OCI-LY3 (cell line): ENCODE results near the gene HEXIM2.

Source experiments
- H2AFZ ChIP-seq: fragments of 200-600, 300-600 bp; shearing (Covaris generic); 2 replicates; pipeline ENCODE4 v1.6.0; 2014; ENCODE audit warnings: antibody characterized with exemption, low read depth, low read length
- H3K27ac ChIP-seq: fragments of 200-600, 300-600 bp; sonication (generic); 2 replicates; pipeline ENCODE4 v1.5.1; 2014; ENCODE audit warnings: mild to moderate bottlenecking, low read length, moderate library complexity, mixed read lengths
- H3K27me3 ChIP-seq: fragments of 200-600, 300-600 bp; sonication (generic); 2 replicates; pipeline ENCODE4 v1.6.1; 2014; ENCODE audit warnings: low read depth, low read length, mixed read lengths
- H3K36me3 ChIP-seq: fragments of 200-600, 300-600 bp; sonication (generic); replicated peaks from 2 replicates; pipeline ENCODE3; 2014; ENCODE audit warnings: low read depth, low read length, mixed read lengths
- H3K4me1 ChIP-seq: fragments of 300-600, 200-600 bp; sonication (generic); 2 replicates; pipeline ENCODE4 v1.6.1; 2014; ENCODE audit warnings: low read length, mixed read lengths
- H3K4me2 ChIP-seq: fragments of 200-600, 300-600 bp; sonication (generic); 2 replicates; pipeline ENCODE4 v1.6.1; 2014; ENCODE audit warnings: low read length, mixed read lengths
- H3K4me3 ChIP-seq: fragments of 300-600, 200-600 bp; sonication (generic); 2 replicates; pipeline ENCODE4 v1.5.1; 2014; ENCODE audit warnings: antibody characterized with exemption, mild to moderate bottlenecking, low read length, moderate library complexity
- H3K79me2 ChIP-seq: fragments of 300-600, 200-600 bp; shearing (Covaris generic); 2 replicates; pipeline ENCODE4 v1.6.1; 2014; ENCODE audit warnings: mild to moderate bottlenecking, low read length, mixed read lengths
- H3K9ac ChIP-seq: fragments of 300-600, 200-600 bp; shearing (Covaris generic); 2 replicates; pipeline ENCODE4 v1.6.0; 2014; ENCODE audit warnings: mild to moderate bottlenecking, low read length, moderate library complexity
- H3K9me3 ChIP-seq: fragments of 200-600, 300-600 bp; shearing (Covaris generic); 2 replicates; pipeline ENCODE4 v1.6.1; 2014; ENCODE audit warnings: low read length, mixed read lengths; ENCODE audit not compliant: insufficient read depth
- H4K20me1 ChIP-seq: fragments of 200-600, 300-600 bp; sonication (generic); 2 replicates; pipeline ENCODE4 v1.6.1; 2016; ENCODE audit warnings: low read length, mixed read lengths; ENCODE audit not compliant: insufficient read depth
- EZH2phosphoT487 ChIP-seq: fragments of 200-600 bp; shearing (Covaris generic); IDR thresholded peaks from 2 replicates; pipeline ENCODE4 v1.6.1; 2018; ENCODE audit warnings: antibody characterized with exemption, mixed run types, low read depth
- TF ChIP-seq, protein P1 (sequence below): fragments of 200-600, 300-600 bp; sonication (generic); IDR thresholded peaks from 2 replicates; pipeline ENCODE4 v1.5.1; 2014; ENCODE audit warnings: antibody characterized with exemption, low read length, low read depth

The HEXIM2 gene

DNA sequence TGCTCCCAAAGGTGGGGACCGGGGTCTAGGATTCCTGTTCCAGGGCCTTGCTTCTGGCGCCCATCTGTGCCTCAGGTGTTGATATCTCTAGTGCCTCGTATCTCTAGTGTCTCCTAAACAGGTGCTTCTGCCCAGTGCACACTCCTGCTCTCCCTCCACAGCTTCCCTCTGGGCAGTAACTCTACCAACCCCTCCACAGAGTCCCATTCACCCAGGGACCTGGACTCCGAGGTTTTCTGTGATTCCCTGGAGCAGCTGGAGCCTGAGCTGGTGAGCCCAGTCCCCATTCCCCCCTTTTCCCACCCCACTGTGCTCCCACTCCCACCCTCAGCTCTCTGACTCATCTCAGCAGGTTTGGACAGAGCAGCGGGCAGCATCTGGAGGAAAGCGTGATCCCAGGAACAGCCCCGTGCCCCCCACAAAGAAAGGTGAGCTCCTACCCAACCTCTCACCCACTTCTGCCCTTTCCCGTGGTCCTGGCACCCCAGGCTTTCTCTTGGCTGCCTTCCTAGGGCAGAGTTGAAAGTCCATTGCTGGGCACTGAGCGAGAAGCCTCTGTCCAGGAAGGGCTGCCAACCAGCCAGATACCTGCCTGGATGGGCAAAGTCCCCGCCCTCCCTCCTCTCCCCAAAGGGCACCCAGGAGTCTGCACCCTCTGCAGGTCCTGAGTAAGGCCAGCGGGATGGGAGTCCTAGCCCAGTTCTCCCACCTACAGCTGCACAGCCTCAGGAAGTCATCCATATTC, 23.9 kb upstream of the HEXIM2 start:
- H3K36me3 ChIP-seq, result no peaks in the 10 kb centered on the region
- H3K27me3 ChIP-seq, result no peaks in the 10 kb centered on the region
- H3K27ac ChIP-seq, result no peak overlapping the region
- no peak overlapping the region for H3K9ac ChIP-seq
- H4K20me1 ChIP-seq, result no peaks in the 10 kb centered on the region
- H2AFZ ChIP-seq, result no peak overlapping the region
- H3K4me1 ChIP-seq, result peaks cover 8% of the 10 kb centered on the region
- H3K4me3 ChIP-seq, result no peak overlapping the region
- no peaks in the 10 kb centered on the region for H3K79me2 ChIP-seq
- no peak for TF ChIP-seq EZH2phosphoT487
- TF ChIP-seq, protein P1, sequence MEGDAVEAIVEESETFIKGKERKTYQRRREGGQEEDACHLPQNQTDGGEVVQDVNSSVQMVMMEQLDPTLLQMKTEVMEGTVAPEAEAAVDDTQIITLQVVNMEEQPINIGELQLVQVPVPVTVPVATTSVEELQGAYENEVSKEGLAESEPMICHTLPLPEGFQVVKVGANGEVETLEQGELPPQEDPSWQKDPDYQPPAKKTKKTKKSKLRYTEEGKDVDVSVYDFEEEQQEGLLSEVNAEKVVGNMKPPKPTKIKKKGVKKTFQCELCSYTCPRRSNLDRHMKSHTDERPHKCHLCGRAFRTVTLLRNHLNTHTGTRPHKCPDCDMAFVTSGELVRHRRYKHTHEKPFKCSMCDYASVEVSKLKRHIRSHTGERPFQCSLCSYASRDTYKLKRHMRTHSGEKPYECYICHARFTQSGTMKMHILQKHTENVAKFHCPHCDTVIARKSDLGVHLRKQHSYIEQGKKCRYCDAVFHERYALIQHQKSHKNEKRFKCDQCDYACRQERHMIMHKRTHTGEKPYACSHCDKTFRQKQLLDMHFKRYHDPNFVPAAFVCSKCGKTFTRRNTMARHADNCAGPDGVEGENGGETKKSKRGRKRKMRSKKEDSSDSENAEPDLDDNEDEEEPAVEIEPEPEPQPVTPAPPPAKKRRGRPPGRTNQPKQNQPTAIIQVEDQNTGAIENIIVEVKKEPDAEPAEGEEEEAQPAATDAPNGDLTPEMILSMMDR, result no peak
- no peaks in the 10 kb centered on the region for H3K9me3 ChIP-seq
- no peak overlapping the region for H3K4me2 ChIP-seq

DNA sequence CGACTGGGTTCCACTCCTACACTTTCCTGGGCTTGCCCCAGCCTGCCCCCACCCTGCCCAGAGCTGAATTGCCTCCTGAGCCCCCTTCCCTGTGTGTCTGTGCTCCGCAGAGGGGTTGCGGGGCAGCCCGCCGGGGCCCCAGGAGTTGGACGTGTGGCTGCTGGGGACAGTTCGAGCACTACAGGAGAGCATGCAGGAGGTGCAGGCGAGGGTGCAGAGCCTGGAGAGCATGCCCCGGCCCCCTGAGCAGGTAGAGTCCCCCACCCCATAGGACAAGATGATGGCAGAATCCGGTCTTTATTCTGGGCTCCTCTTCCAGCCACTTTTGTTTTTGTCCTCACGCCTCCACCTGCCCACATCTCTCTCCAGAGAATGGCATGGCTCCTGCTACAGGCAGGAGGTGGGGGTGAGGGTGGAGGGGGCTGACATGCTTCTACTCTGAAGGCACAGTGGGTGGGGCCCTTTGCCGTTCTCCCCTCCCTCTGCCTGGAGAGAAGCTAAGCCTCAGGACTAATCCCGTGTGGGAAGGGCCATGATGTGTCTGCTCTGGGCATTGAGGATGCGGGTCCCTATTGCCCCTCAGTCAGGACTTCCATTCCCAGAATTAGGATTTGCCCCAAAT, 22.7 kb upstream of the HEXIM2 start:
- Histone ChIP-seq H3K4me1 (peaks cover 8% of the 10 kb centered on the region), H3K4me3 (no peak overlapping the region), H4K20me1 (no peaks in the 10 kb centered on the region), H3K9me3 (no peaks in the 10 kb centered on the region), H3K36me3 (no peaks in the 10 kb centered on the region), H3K27me3 (no peaks in the 10 kb centered on the region), H3K9ac (no peak overlapping the region), H3K27ac (no peak overlapping the region), H2AFZ (no peak overlapping the region), H3K4me2 (no peak overlapping the region), H3K79me2 (no peaks in the 10 kb centered on the region)
- TF ChIP-seq, protein P1, result no peak
- no peak for TF ChIP-seq EZH2phosphoT487

DNA sequence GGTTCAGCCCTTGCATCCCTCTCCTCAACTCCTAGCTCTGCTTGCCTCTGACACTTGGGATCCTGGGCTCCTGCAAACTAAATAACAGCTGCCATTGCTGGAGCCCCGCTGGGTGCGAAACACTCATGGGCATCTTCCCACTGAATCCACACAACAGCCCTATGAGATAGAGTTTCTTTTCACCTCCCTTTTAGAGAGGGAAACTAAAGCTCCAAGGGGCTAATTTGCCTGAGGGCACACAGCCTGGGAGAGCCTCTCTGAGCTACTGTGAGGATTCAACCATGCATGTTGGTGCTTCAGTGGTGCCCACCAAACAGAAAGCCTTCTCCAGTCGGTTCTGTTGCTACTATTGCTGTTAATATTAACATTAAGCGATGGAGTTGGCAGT, 22.1 kb upstream of the HEXIM2 start:
- Histone ChIP-seq H2AFZ (no peak overlapping the region), H4K20me1 (no peaks in the 10 kb centered on the region), H3K27me3 (no peaks in the 10 kb centered on the region), H3K4me3 (no peak overlapping the region), H3K9ac (no peak overlapping the region), H3K9me3 (no peaks in the 10 kb centered on the region), H3K4me1 (peaks cover 8% of the 10 kb centered on the region), H3K4me2 (no peak overlapping the region), H3K27ac (no peak overlapping the region), H3K36me3 (no peaks in the 10 kb centered on the region), H3K79me2 (no peaks in the 10 kb centered on the region)
- TF ChIP-seq, protein P1, result no peak
- no peak for TF ChIP-seq EZH2phosphoT487

DNA sequence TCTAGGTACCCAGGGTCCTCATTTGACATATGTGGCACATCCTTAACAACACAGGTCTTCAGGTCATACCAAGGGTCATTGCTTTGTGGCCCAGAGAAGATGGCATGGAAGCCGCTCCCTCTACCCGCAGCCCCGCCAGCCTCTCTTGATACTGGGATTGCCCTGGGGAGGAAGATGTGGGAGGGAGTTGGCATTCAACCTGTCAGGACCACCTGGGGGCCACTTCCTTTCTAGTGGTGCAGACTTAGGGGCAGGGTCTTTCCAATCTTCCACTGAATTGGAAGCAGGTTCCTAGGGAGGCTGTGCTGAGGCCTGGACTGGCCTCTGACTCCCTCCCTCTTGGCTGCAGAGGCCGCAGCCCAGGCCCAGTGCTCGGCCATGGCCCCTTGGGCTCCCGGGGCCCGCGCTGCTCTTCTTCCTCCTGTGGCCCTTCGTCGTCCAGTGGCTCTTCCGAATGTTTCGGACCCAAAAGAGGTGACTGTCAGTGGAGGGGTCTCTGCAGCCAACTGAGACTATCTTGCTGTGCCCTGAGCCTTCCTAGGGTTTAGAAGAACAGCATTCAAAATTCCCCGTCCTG, 18.5 kb upstream of the HEXIM2 start:
- no peak overlapping the region for H3K4me3 ChIP-seq
- H4K20me1 ChIP-seq, result no peaks in the 10 kb centered on the region
- H3K4me1 ChIP-seq, result peaks cover 7% of the 10 kb centered on the region
- TF ChIP-seq, protein P1, result no peak
- no peak for TF ChIP-seq EZH2phosphoT487
- H3K9ac ChIP-seq, result no peak overlapping the region
- H2AFZ ChIP-seq, result no peak overlapping the region
- no peak overlapping the region for H3K4me2 ChIP-seq
- H3K79me2 ChIP-seq, result peaks cover 6% of the 10 kb centered on the region; the same call in 1 of the 2 replicates
- no peak overlapping the region for H3K27ac ChIP-seq
- no peaks in the 10 kb centered on the region for H3K27me3 ChIP-seq
- no peaks in the 10 kb centered on the region for H3K9me3 ChIP-seq
- no peaks in the 10 kb centered on the region for H3K36me3 ChIP-seq
